Measurements from ENCODE around the gene BUB3. TPM values are rescaled to one million over a fixed set of nuclear protein-coding genes. Genes with fewer than 3 reads are reported as not detected.

BUB3 gene
- total and polyA plus RNA-seq, 8 donors = 33.4 to 160 (median 62.4) TPM

DNA sequence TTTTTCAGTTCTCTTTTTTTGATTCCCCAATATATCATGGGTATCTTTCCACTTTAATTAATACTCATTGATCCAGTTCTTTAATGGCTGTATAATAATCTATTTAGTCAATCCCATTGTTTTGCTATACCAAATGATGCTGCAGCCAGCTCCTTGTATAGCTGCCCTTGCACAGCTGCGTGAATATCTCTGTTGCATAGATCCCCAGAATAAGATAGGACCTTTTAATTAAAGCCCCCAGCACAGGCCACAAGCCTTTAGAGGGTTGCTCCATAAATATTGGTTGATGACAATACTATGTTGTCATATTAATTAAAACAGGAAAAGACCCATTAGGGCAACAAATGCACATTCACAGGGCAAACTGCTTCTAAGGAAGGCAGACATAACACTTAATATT lies 57.9 kb downstream of the BUB3 start:
- intact Hi-C loops (cut with DNase I; ENCODE audit: low total_unique reads) = no loop called here
- no peak overlapping the region for H3K4me3 ChIP-seq
- 87 to 100% (median 93%) methylated on average over 1 of the region's 1 CpG for WGBS, 5 donors
- TF ChIP-seq, protein P1, sequence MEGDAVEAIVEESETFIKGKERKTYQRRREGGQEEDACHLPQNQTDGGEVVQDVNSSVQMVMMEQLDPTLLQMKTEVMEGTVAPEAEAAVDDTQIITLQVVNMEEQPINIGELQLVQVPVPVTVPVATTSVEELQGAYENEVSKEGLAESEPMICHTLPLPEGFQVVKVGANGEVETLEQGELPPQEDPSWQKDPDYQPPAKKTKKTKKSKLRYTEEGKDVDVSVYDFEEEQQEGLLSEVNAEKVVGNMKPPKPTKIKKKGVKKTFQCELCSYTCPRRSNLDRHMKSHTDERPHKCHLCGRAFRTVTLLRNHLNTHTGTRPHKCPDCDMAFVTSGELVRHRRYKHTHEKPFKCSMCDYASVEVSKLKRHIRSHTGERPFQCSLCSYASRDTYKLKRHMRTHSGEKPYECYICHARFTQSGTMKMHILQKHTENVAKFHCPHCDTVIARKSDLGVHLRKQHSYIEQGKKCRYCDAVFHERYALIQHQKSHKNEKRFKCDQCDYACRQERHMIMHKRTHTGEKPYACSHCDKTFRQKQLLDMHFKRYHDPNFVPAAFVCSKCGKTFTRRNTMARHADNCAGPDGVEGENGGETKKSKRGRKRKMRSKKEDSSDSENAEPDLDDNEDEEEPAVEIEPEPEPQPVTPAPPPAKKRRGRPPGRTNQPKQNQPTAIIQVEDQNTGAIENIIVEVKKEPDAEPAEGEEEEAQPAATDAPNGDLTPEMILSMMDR (IDR thresholded peaks at IDR 0.05) = no peak
- TF ChIP-seq EP300 (IDR thresholded peaks at IDR 0.05) (no peak), POLR2A (IDR thresholded peaks at IDR 0.05) (no peak), POLR2AphosphoS5 (IDR thresholded peaks at IDR 0.05) (no peak)
- no peak overlapping the region for H3K27ac ChIP-seq
- H3K4me1 ChIP-seq = no peaks in the 10 kb centered on the region
- H3K36me3 ChIP-seq = peaks cover 0 to 8% (median 0%) of the 10 kb centered on the region in 4 donors
- H3K27me3 ChIP-seq = no peaks in the 10 kb centered on the region
- DNase-seq = no peak
- peaks cover 0 to 27% (median 7%) of the 10 kb centered on the region in 4 donors for H3K9me3 ChIP-seq

- intact Hi-C loops (cut with DNase I; ENCODE audit: low total_unique reads) = no loop called here
- no peak overlapping the region for H3K4me3 ChIP-seq
- no peak for TF ChIP-seq EP300 (IDR thresholded peaks at IDR 0.05)
- TF ChIP-seq, protein P1 (IDR thresholded peaks at IDR 0.05) = no peak
- no peak for TF ChIP-seq POLR2A (IDR thresholded peaks at IDR 0.05)
- no peak for TF ChIP-seq POLR2AphosphoS5 (IDR thresholded peaks at IDR 0.05)
- peaks cover 0 to 8% (median 0%) of the 10 kb centered on the region in 4 donors for H3K36me3 ChIP-seq
- 65 to 80% (median 69%) methylated on average over 6 of the region's 6 CpGs for WGBS, 5 donors
- no peaks in the 10 kb centered on the region for H3K27me3 ChIP-seq
- H3K27ac ChIP-seq = no peak overlapping the region
- peaks cover 0 to 24% (median 5%) of the 10 kb centered on the region in 4 donors for H3K9me3 ChIP-seq
- no peak for DNase-seq
- H3K4me1 ChIP-seq = no peaks in the 10 kb centered on the region
Observed at GRCh38 chr10:123212640-123213039, 58.4 kb downstream of the BUB3 start.

DNA sequence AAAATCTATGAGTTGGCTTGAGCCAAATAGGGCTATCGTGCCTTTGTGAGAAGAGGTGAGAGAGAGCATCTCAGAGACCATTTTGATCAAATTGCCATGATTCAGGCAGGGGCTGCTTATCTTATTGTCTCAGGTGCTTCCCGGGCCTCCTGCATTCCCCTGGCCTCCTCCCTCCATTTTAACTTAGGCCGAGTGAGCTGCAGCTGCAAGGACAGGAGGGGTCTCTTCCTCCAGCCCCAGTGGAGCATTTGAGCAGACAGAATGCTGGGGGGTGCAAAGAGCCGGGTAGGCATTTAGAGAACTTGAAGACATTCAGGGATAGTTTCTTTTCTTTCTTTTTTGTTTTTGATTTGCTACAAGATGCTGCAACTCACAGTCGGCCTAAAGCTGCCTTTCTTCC lies 59.0 kb downstream of the BUB3 start:
- 72 to 83% (median 78%) methylated on average over 5 of the region's 5 CpGs for WGBS, 5 donors
- no peak for TF ChIP-seq POLR2A (IDR thresholded peaks at IDR 0.05)
- TF ChIP-seq EP300 (IDR thresholded peaks at IDR 0.05) = no peak
- TF ChIP-seq POLR2AphosphoS5 (IDR thresholded peaks at IDR 0.05) = no peak
- TF ChIP-seq, protein P1 (IDR thresholded peaks at IDR 0.05) = no peak
- H3K36me3 ChIP-seq = peaks cover 0 to 7% (median 0%) of the 10 kb centered on the region in 4 donors
- H3K4me1 ChIP-seq = no peaks in the 10 kb centered on the region
- intact Hi-C loops (cut with DNase I; ENCODE audit: low total_unique reads) = no loop called here
- peaks cover 0 to 19% (median 3%) of the 10 kb centered on the region in 4 donors for H3K9me3 ChIP-seq
- H3K27me3 ChIP-seq = no peaks in the 10 kb centered on the region
- no peak overlapping the region for H3K4me3 ChIP-seq
- no peak for DNase-seq
- no peak overlapping the region for H3K27ac ChIP-seq

Other genes with a start within 250 kb of the BUB3 start
- not detected for gene FAM24A, start 243.8 kb upstream of the BUB3 start, total RNA-seq
- gene FAM24A, start 243.8 kb upstream of the BUB3 start, polyA plus RNA-seq = not detected
- 10 to 100 TPM in 1 of 5 donors, 1 to 10 TPM in 4; 1.7 to 17.1 (median 5.9) TPM for gene C10orf88, start 200.2 kb upstream of the BUB3 start, total RNA-seq
- gene C10orf88, start 200.2 kb upstream of the BUB3 start, polyA plus RNA-seq = 1 to 10 TPM; 3.1 to 4.0 (median 3.2) TPM
- 10 to 100 TPM in 1 of 5 donors, 1 to 10 TPM in 2, not detected in 2; 1.2 to 11.6 (median 5.0) TPM for gene PSTK, start 174.0 kb upstream of the BUB3 start, total RNA-seq
- gene PSTK, start 174.0 kb upstream of the BUB3 start, polyA plus RNA-seq = 1 to 10 TPM; 3.5 to 4.4 (median 3.8) TPM
- gene IKZF5, start 145.6 kb upstream of the BUB3 start, total RNA-seq = 10 to 100 TPM in 2 of 5 donors, 1 to 10 TPM in 3; 3.5 to 18.5 (median 9.8) TPM
- 1 to 10 TPM; 5.4 to 8.4 (median 5.5) TPM for gene IKZF5, start 145.6 kb upstream of the BUB3 start, polyA plus RNA-seq
- 10 to 100 TPM in 4 of 5 donors, 1 to 10 TPM in 1; 3.8 to 19.1 (median 12.9) TPM for gene ACADSB, start 145.4 kb upstream of the BUB3 start, total RNA-seq
- gene ACADSB, start 145.4 kb upstream of the BUB3 start, polyA plus RNA-seq = 10 to 100 TPM in 1 of 3 donors, 1 to 10 TPM in 2; 8.2 to 10.7 (median 8.8) TPM
- under 1 TPM in 1 of 5 donors, not detected in 4; 0.37 TPM for gene HMX3, start 18.4 kb upstream of the BUB3 start, total RNA-seq
- not detected for gene HMX3, start 18.4 kb upstream of the BUB3 start, polyA plus RNA-seq
- gene HMX2, start 6.3 kb upstream of the BUB3 start, total RNA-seq = not detected
- gene HMX2, start 6.3 kb upstream of the BUB3 start, polyA plus RNA-seq = not detected

Data from stomach (tissue), 9 donors.